ENCODE results near the gene EPB41L4A. TPM values are rescaled to one million over a fixed set of nuclear protein-coding genes. Genes with fewer than 3 reads are reported as not detected.

EPB41L4A gene
- total and polyA plus RNA-seq, 2 donors (not counting 3 experiments of a cell fraction or from before 2014, with no cell fraction given): 6.0 to 17.9 TPM

- Histone ChIP-seq H3K27ac (ENCODE audit: insufficient read depth, low read depth, low read length) (no peak overlapping the region), H3K4me2 (ENCODE audit: insufficient read depth, low read length) (no peak overlapping the region), H3K79me2 (ENCODE audit: control insufficient read depth, insufficient read depth, low read length) (no peaks in the 10 kb centered on the region), H3K36me3 (ENCODE audit: control insufficient read depth in 2 of 2, extremely low read depth in 1 of 2, insufficient read depth in 2 of 2, low read length in 2 of 2) (no peaks in the 10 kb centered on the region), H4K20me1 (replicated peaks; ENCODE audit: control insufficient read depth, extremely low read depth, insufficient read depth, low read length) (no peaks in the 10 kb centered on the region), H3K9me1 (replicated peaks; ENCODE audit: control insufficient read depth, extremely low read depth, insufficient read depth, low read length) (no peaks in the 10 kb centered on the region), H2AFZ (ENCODE audit: low read depth, low read length) (no peak overlapping the region), H3K4me3 (replicated peaks in 1 of 3; ENCODE audit: insufficient read depth in 1 of 3, low read depth in 1 of 3, low read length in 3 of 3) (no peak overlapping the region), H3K4me1 (ENCODE audit: control insufficient read depth, extremely low read depth, insufficient read depth, low read length) (no peaks in the 10 kb centered on the region), H3K27me3 (ENCODE audit: control insufficient read depth in 2 of 2, insufficient read depth in 2 of 2, low read length in 2 of 2) (peaks cover 0 to 2% of the 10 kb centered on the region in 2 experiments), H3K9ac (replicated peaks; ENCODE audit: extremely low read depth, insufficient read depth, low read length) (no peak overlapping the region), H3K9me3 (replicated peaks; ENCODE audit: control insufficient read depth, insufficient read depth, low read length) (no peaks in the 10 kb centered on the region)
- dilution Hi-C loops (cut with MboI; ENCODE audit: extremely low pct_ligation_motif_present, low sequenced_read_pairs) (no loop called here), intact Hi-C loops (cut with micrococcal nuclease) (no loop called here)
- DNase-seq (ENCODE audit: low read depth, low spot score) (no peak), FAIRE-seq (no peak)
- no TSS peak for BruUV-seq (replicated peaks)
- POLR2A ChIA-PET: no interaction called here
- TF ChIP-seq CTCF (IDR thresholded peaks at IDR 0.05; ENCODE audit: extremely low read depth in 1 of 2, insufficient read depth in 1 of 2, low read depth in 1 of 2, low read length in 2 of 2) (no peak), POLR2AphosphoS5 (IDR thresholded peaks at IDR 0.05; ENCODE audit: insufficient read depth, low read depth, low read length) (no peak), POLR2A (IDR thresholded peaks at IDR 0.05; ENCODE audit: low read depth, low read length) (no peak), MYC (IDR thresholded peaks at IDR 0.05; ENCODE audit: low read depth, low read length) (no peak), JUN (IDR thresholded peaks at IDR 0.05; ENCODE audit: borderline replicate concordance, insufficient read depth, insufficient read length, low read depth) (no peak), MAX (IDR thresholded peaks at IDR 0.05; ENCODE audit: insufficient read depth, insufficient read length) (no peak), GATA2 (IDR thresholded peaks at IDR 0.05; ENCODE audit: insufficient read depth, insufficient read length, low read depth, low read length) (no peak), FOS (IDR thresholded peaks at IDR 0.05; ENCODE audit: borderline replicate concordance, insufficient read depth, low read length) (no peak), EZH2 (IDR thresholded peaks at IDR 0.05; ENCODE audit: borderline replicate concordance, low read depth, low read length, severe bottlenecking) (no peak)
- CTCF ChIA-PET: interaction anchor here (1.1 kb wide), 1 partner anchor 18 kb away, joined by 3 read pairs; no protein-coding TSS in a partner anchor
Measured at GRCh38 chr5:112126982-112127381, 292.1 kb downstream of the EPB41L4A start.
